ENCODE results near the gene ABCG8.

Gene ABCG8

DNA sequence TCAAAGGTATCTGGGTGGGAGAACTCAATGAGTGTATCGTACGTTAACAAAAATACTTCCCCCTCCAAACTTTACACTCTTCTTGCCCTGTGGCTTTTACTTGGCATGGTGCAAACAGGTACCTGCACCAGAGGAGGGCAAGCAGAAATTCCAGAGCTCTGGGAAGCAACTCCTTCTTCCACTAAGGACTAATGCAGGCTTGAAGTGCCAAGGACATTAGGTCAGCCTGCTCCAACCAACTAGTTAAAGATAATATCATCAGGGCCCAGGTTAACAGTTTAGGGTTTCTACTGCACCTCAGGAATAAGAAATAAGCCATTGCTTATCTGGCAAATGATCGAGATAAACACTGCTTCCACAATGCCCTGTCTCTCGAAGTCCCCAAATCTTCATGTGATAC is 86.7 kb downstream of the ABCG8 start:
- DNase-seq (ENCODE audit: low spot score) = no peak

DNA sequence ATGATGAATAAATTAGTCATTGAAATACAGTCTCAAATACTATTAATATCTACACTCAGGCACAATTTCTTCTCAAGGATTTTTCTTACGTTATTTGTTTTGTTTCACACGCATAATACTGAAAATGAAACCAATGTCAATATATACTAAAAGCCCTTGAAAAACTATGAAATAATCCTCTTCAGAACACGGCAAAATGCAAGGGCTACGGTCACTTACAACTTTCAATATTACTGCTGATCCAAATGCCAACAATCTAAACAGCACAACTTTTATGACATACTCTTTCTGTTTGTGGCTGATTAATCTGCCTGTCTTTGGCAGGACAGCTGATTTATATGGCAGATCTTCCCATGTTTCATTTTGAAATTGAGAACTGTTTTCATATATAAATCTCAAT is 88.7 kb downstream of the ABCG8 start:
- no peak for DNase-seq (ENCODE audit: low spot score)

DNA sequence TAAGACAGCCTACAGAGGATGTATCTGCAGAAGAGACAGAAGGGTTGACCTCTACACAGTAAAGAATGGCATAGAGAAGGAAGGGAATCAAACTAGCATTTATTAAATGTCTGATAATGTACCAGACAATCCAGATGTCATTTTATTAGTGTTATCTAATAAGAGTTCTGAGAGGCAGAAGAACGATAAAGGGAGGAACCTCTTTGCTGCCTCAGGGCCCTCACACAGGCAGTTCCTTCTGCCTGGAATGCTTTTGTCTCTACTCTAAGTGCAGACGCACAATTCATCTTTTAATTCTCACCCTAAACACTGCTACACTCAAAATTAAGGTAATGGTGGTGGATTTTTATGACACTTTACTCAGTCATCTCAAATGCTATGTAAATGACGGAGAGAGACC is 92.5 kb downstream of the ABCG8 start:
- no peak for DNase-seq (ENCODE audit: low spot score)

Data from LoVo (cell line).